ENCODE measurements around the gene STUM. TPM values are rescaled to one million over a fixed set of nuclear protein-coding genes. Genes with fewer than 3 reads are reported as not detected.

STUM gene
- total RNA-seq, 3 donors from 2014 or later, result 1.1 to 7.2 (median 2.2) TPM

- intact Hi-C loops (cut with DNase I; ENCODE audit: low total_unique reads), result no loop called here
- Histone ChIP-seq H3K4me1 (no peaks in the 10 kb centered on the region), H3K36me3 (no peaks in the 10 kb centered on the region), H3K27ac (no peak overlapping the region), H3K9me3 (no peaks in the 10 kb centered on the region), H3K27me3 (no peaks in the 10 kb centered on the region), H3K4me3 (no peak overlapping the region)
- TF ChIP-seq POLR2A (IDR thresholded peaks at IDR 0.05), result no peak
- no peak for TF ChIP-seq POLR2AphosphoS5 (IDR thresholded peaks at IDR 0.05)
- no peak for TF ChIP-seq CTCF (IDR thresholded peaks at IDR 0.05)
- no peak for DNase-seq (ENCODE audit: low spot score in 2 of 2)
Measured at GRCh38 chr1:226618380-226618779, 69.8 kb downstream of the STUM start.

GRCh38 chr1:226619031-226619430 lies 70.5 kb downstream of the STUM start:
- intact Hi-C loops (cut with DNase I; ENCODE audit: low total_unique reads), result no loop called here
- Histone ChIP-seq H3K27me3 (no peaks in the 10 kb centered on the region), H3K36me3 (no peaks in the 10 kb centered on the region), H3K9me3 (no peaks in the 10 kb centered on the region), H3K27ac (no peak overlapping the region), H3K4me3 (no peak overlapping the region), H3K4me1 (no peaks in the 10 kb centered on the region)
- no peak for TF ChIP-seq POLR2AphosphoS5 (IDR thresholded peaks at IDR 0.05)
- TF ChIP-seq CTCF (IDR thresholded peaks at IDR 0.05), result no peak
- no peak for TF ChIP-seq POLR2A (IDR thresholded peaks at IDR 0.05)
- no peak for DNase-seq (ENCODE audit: low spot score in 2 of 2)

- no peak overlapping the region for H3K4me3 ChIP-seq
- intact Hi-C loops (cut with DNase I; ENCODE audit: low total_unique reads), result no loop called here
- TF ChIP-seq POLR2AphosphoS5 (IDR thresholded peaks at IDR 0.05) (no peak), CTCF (IDR thresholded peaks at IDR 0.05) (no peak), POLR2A (IDR thresholded peaks at IDR 0.05) (no peak)
- no peak for DNase-seq (ENCODE audit: low spot score in 2 of 2)
- H3K27me3 ChIP-seq, result no peaks in the 10 kb centered on the region
- H3K9me3 ChIP-seq, result no peaks in the 10 kb centered on the region
- no peaks in the 10 kb centered on the region for H3K4me1 ChIP-seq
- no peak overlapping the region for H3K27ac ChIP-seq
- no peaks in the 10 kb centered on the region for H3K36me3 ChIP-seq
Measured at GRCh38 chr1:226622012-226622411, 73.4 kb downstream of the STUM start.

- H3K27ac ChIP-seq, result peak overlapping the region in 1 of 2 donors; percentile 38
- intact Hi-C loops (cut with DNase I; ENCODE audit: low total_unique reads), result no loop called here
- H3K9me3 ChIP-seq, result no peaks in the 10 kb centered on the region
- no peak overlapping the region for H3K4me3 ChIP-seq
- no peaks in the 10 kb centered on the region for H3K36me3 ChIP-seq
- no peaks in the 10 kb centered on the region for H3K27me3 ChIP-seq
- no peaks in the 10 kb centered on the region for H3K4me1 ChIP-seq
- TF ChIP-seq POLR2AphosphoS5 (IDR thresholded peaks at IDR 0.05) (peak in 2 of 3 donors; percentile 46 to 47), POLR2A (IDR thresholded peaks at IDR 0.05) (no peak)
- DNase-seq (ENCODE audit: low spot score in 2 of 2), result peak in 1 of 2 donors; percentile 86
Measured at GRCh38 chr1:226624526-226624925, 76.0 kb downstream of the STUM start.

- H3K9me3 ChIP-seq, result no peaks in the 10 kb centered on the region
- DNase-seq (ENCODE audit: low spot score in 2 of 2), result no peak
- H3K4me1 ChIP-seq, result no peaks in the 10 kb centered on the region
- H3K27ac ChIP-seq, result no peak overlapping the region
- intact Hi-C loops (cut with DNase I; ENCODE audit: low total_unique reads), result no loop called here
- H3K36me3 ChIP-seq, result no peaks in the 10 kb centered on the region
- TF ChIP-seq CTCF (IDR thresholded peaks at IDR 0.05) (no peak), POLR2AphosphoS5 (IDR thresholded peaks at IDR 0.05) (no peak), POLR2A (IDR thresholded peaks at IDR 0.05) (no peak)
- no peaks in the 10 kb centered on the region for H3K27me3 ChIP-seq
- no peak overlapping the region for H3K4me3 ChIP-seq
Measured at GRCh38 chr1:226625326-226625725, 76.8 kb downstream of the STUM start.
